Cardiac fibroblast (primary cell): ENCODE data around the gene SCGB1D1.

Source experiments
- DNase-seq, 2 donors: peaks; one replicate each; pipeline versions ENCODE4 v3.0.0 to v3.0.0-alpha.2; 2010; ENCODE audit warnings: low read depth in 2 of 2
- H3K4me3 ChIP-seq, 2 donors: replicated peaks in 1 of 2; 1 replicate in 1 of 2; 2 replicates in 1 of 2; pipeline ENCODE4 v1.5.1; 2011; ENCODE audit warnings: low read depth in 2 of 2, low read length in 2 of 2, mild to moderate bottlenecking in 2 of 2, moderate library complexity in 1 of 2
- CTCF ChIP-seq: IDR thresholded peaks from one replicate; pipeline ENCODE4 v1.5.1; 2011; ENCODE audit warnings: low read depth, mild to moderate bottlenecking, low read length, inconsistent platforms

Gene SCGB1D1

GRCh38 chr11:62166371-62166770, 23.6 kb upstream of the SCGB1D1 start:
- H3K4me3 ChIP-seq: no peak overlapping the region
- DNase-seq: no peak
- TF ChIP-seq CTCF: no peak

- no peak for DNase-seq
- no peak for TF ChIP-seq CTCF
- H3K4me3 ChIP-seq: no peak overlapping the region
Measured at GRCh38 chr11:62169448-62169847, 20.6 kb upstream of the SCGB1D1 start.

GRCh38 chr11:62169935-62170334, 20.1 kb upstream of the SCGB1D1 start:
- TF ChIP-seq CTCF: no peak
- no peak overlapping the region for H3K4me3 ChIP-seq

GRCh38 chr11:62171261-62171723, 18.7 kb upstream of the SCGB1D1 start:
- DNase-seq: peak; percentile 85 to 89
- TF ChIP-seq CTCF: peak; percentile 63
- H3K4me3 ChIP-seq: no peak overlapping the region

More at GRCh38 chr11:62169935-62170334, 20.1 kb upstream of the SCGB1D1 start:
- peak in 1 of 2 donors; percentile 32 for DNase-seq

- H3K4me3 ChIP-seq: no peak overlapping the region
- no peak for DNase-seq
- no peak for TF ChIP-seq CTCF
Measured at GRCh38 chr11:62172294-62172693, 17.7 kb upstream of the SCGB1D1 start.

- H3K4me3 ChIP-seq: no peak overlapping the region
- DNase-seq: no peak
- TF ChIP-seq CTCF: no peak
Measured at GRCh38 chr11:62176766-62177165, 13.2 kb upstream of the SCGB1D1 start.

GRCh38 chr11:62179995-62180394, 10.0 kb upstream of the SCGB1D1 start:
- no peak for TF ChIP-seq CTCF
- H3K4me3 ChIP-seq: no peak overlapping the region
- no peak for DNase-seq
